CD14-positive monocyte (primary cell): ENCODE data around the gene C12orf57. TPM values are rescaled to one million over a fixed set of nuclear protein-coding genes. Genes with fewer than 3 reads are reported as not detected.

Experiments used
- DNase-seq, 3 donors: peaks; one replicate each; pipeline ENCODE4 v3.0.0-alpha.2; 2011 to 2022
- H2AFZ ChIP-seq: 2 replicates; pipeline ENCODE4 v1.6.0; 2012; ENCODE audit warnings: mild to moderate bottlenecking, low read depth, low read length, inconsistent platforms; ENCODE audit not compliant: insufficient read depth, poor library complexity, severe bottlenecking
- H3K27ac ChIP-seq, 2 donors: 1 replicate in 1 of 2; 2 replicates in 1 of 2; pipeline ENCODE4 v1.5.1; 2012 to 2013; ENCODE audit warnings: low read length in 2 of 2, control low read depth in 1 of 2, inconsistent platforms in 1 of 2, low read depth in 1 of 2, mild to moderate bottlenecking in 1 of 2
- H3K27me3 ChIP-seq, 2 donors: one replicate each; pipeline versions ENCODE4 v1.6.0 to v1.6.1; 2011 to 2013; ENCODE audit warnings: low read length in 2 of 2; ENCODE audit not compliant: control insufficient read depth in 2 of 2, insufficient read depth in 2 of 2
- H3K36me3 ChIP-seq, 2 donors: replicated peaks in 1 of 2; 1 replicate in 1 of 2; 2 replicates in 1 of 2; pipeline versions ENCODE4 v1.5.1 to v1.6.1; 2012 to 2013; ENCODE audit warnings: low read length in 2 of 2, control low read depth in 1 of 2, inconsistent platforms in 1 of 2, mild to moderate bottlenecking in 1 of 2; ENCODE audit not compliant: insufficient read depth in 2 of 2, control insufficient read depth in 1 of 2
- H3K4me1 ChIP-seq, 2 donors: 1 replicate in 1 of 2; 2 replicates in 1 of 2; pipeline versions ENCODE4 v1.5.1 to v1.6.1; 2012 to 2013; ENCODE audit warnings: low read length in 2 of 2, control low read depth in 1 of 2, inconsistent platforms in 1 of 2, mild to moderate bottlenecking in 1 of 2, moderate library complexity in 1 of 2; ENCODE audit not compliant: insufficient read depth in 2 of 2, control insufficient read depth in 1 of 2
- H3K4me2 ChIP-seq: replicated peaks from 2 replicates; pipeline ENCODE3; 2012; ENCODE audit warnings: low read length, moderate library complexity, mild to moderate bottlenecking; ENCODE audit not compliant: poor library complexity, severe bottlenecking; ENCODE audit errors: extremely low read depth
- H3K4me3 ChIP-seq, 3 experiments: fragments of 200-600 bp in 1 of 3; sonication (generic) in 1 of 3; replicated peaks in 1 of 3; 1 replicate in 2 of 3; 2 replicates in 1 of 3; pipeline ENCODE4 v1.5.1; 2011 to 2013; ENCODE audit warnings: low read length in 3 of 3, mild to moderate bottlenecking in 3 of 3, control low read depth in 2 of 3, low read depth in 2 of 3, inconsistent platforms in 1 of 3, moderate library complexity in 1 of 3
- H3K79me2 ChIP-seq: 2 replicates; pipeline ENCODE4 v1.6.0; 2012; ENCODE audit warnings: mild to moderate bottlenecking, control low read depth, inconsistent platforms, low read length, moderate library complexity; ENCODE audit not compliant: insufficient read depth
- H3K9ac ChIP-seq: 2 replicates; pipeline ENCODE4 v1.6.0; 2017; ENCODE audit warnings: low read length, mild to moderate bottlenecking; ENCODE audit not compliant: insufficient read depth, poor library complexity, severe bottlenecking
- H3K9me3 ChIP-seq, 2 donors: replicated peaks in 1 of 2; 1 replicate in 1 of 2; 2 replicates in 1 of 2; pipeline versions ENCODE4 v1.5.1 to v1.6.1; 2012 to 2013; ENCODE audit warnings: low read length in 2 of 2, control low read depth in 1 of 2; ENCODE audit not compliant: control insufficient read depth in 1 of 2, insufficient read depth in 1 of 2
- H4K20me1 ChIP-seq: 2 replicates; pipeline ENCODE4 v1.6.0; 2012; ENCODE audit warnings: mild to moderate bottlenecking, low read length, control low read depth, moderate library complexity; ENCODE audit not compliant: insufficient read depth
- H3K27ac Mint-ChIP-seq, 7 donors: one replicate each; pipeline ENCODE4 v1.8.0; 2020; ENCODE audit warnings: mild to moderate bottlenecking in 7 of 7, mixed read lengths in 7 of 7, moderate library complexity in 6 of 7, inconsistent platforms in 2 of 7
- H3K27me3 Mint-ChIP-seq, 3 donors: one replicate each; pipeline ENCODE4 v1.8.0; 2021 to 2022; ENCODE audit warnings: low read depth in 3 of 3, mild to moderate bottlenecking in 3 of 3, mixed read lengths in 3 of 3, moderate library complexity in 3 of 3, inconsistent platforms in 1 of 3
- H3K36me3 Mint-ChIP-seq, 2 donors: one replicate each; pipeline ENCODE4 v1.8.0; 2020; ENCODE audit warnings: mixed read lengths in 2 of 2, inconsistent platforms in 1 of 2, mild to moderate bottlenecking in 1 of 2
- H3K4me1 Mint-ChIP-seq: one replicate; pipeline ENCODE4 v1.8.0; 2020; ENCODE audit warnings: mild to moderate bottlenecking, mixed read lengths
- H3K4me3 Mint-ChIP-seq, 2 donors: one replicate each; pipeline ENCODE4 v1.8.0; 2020; ENCODE audit warnings: mild to moderate bottlenecking in 2 of 2, mixed read lengths in 2 of 2, moderate library complexity in 1 of 2
- H3K9me3 Mint-ChIP-seq, 7 donors: one replicate each; pipeline ENCODE4 v1.8.0; 2020 to 2022; ENCODE audit warnings: mixed read lengths in 7 of 7, mild to moderate bottlenecking in 6 of 7, moderate library complexity in 6 of 7, inconsistent platforms in 2 of 7
- CTCF ChIP-seq: fragments of 200-600 bp; IDR thresholded peaks from one replicate; pipeline ENCODE4 v1.8.0; 2022; ENCODE audit warnings: antibody characterized with exemption, mild to moderate bottlenecking
- WGBS: methylation state at CpG from one replicate; pipeline ENCODE4 v1.1.5; 2013; ENCODE audit warnings: missing lambda C conversion rate; ENCODE audit not compliant: insufficient coverage; 5-methylcytosine and 5-hydroxymethylcytosine counted together
- intact Hi-C, 2 donors: fragments of 100-400 bp; cut with micrococcal nuclease; formaldehyde crosslinking; loops; one replicate each; pipeline versions ENCODE4 v1.15.0 to v1.15.1; 2023
- polyA minus RNA-seq: library from RNA; depleted of rRNA, polyadenylated mRNA; stranded (reverse); fragments of >200 nt; gene quantifications from 2 replicates; pipeline ENCODE4 v1.2.3, GENCODE V29; 2012
- polyA plus RNA-seq, 3 donors: library from polyadenylated mRNA; depleted of rRNA in 1 of 3; unstranded in 2 of 3; stranded (reverse) in 1 of 3; fragments of 300-500 nt in 2 of 3; fragments of >200 nt in 1 of 3; fragmentation: Illumina TruSeq in 2 of 3; gene quantifications; 1 replicate in 2 of 3; 2 replicates in 1 of 3; pipeline ENCODE4 v1.2.3, GENCODE V29; 2012 to 2021
- total RNA-seq, 12 experiments: library from RNA in 1 of 12; stranded (reverse) in 1 of 12; fragments of 120-200 nt in 1 of 12; gene quantifications; one replicate each; pipeline ENCODE4 v1.2.4 and lab custom pipeline; 2013 to 2026; ENCODE audit warnings: mixed read lengths in 6 of 12, inconsistent platforms in 1 of 12

Gene C12orf57
- total RNA-seq (2013): 62.1 TPM
- polyA plus RNA-seq (10 to 100 TPM; 19.1 to 59.2 (median 24.2) TPM), polyA minus RNA-seq (56.2 and 171 TPM in 2 replicates), total RNA-seq (lab: John Stamatoyannopoulos, UW) (8.8 to 82.1 (median 22.4) reads per million in 11 experiments)

DNA sequence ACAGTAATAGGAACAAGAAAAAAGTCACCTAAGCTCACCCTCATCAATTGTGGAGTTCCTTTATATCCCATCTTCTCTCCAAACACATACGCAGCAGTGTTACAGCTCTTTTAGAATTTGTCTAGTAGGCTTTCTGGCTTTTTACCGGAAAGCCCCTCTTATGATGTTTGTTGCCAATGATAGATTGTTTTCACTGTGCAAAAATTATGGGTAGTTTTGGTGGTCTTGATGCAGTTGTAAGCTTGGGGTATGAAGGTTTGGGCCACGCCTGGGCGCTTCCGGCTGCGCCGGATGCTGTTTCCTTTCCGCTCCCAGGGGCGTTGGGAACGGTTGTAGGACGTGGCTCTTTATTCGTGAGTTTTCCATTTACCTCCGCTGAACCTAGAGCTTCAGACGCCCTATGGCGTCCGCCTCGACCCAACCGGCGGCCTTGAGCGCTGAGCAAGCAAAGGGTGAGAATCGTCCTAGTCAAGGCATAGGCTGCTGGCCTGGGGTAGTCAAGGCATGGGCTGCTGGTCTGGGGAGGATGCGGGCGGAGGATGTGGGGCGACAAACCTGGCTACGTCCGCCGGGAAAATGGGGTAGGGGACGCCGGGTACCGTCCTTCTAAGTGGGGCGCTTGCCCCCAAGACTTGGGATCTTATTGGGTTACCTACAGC is at the start of gene C12orf57, which contains the start of gene RNU7-1:
C12orf57 (plus strand) TSS at position 301 of the 659 bp plus-strand sequence; CDS start at position 401, 100 bp downstream.
RNU7-1 (plus strand) TSS at position 95 of the 659 bp plus-strand sequence.
- DNase-seq: peak; percentile 79 to 92 (median 91)
- H3K4me3 ChIP-seq: peak within 1 kb of the TSS; percentile 3 to 76 (median 48)
- no peaks in the 10 kb centered on the region for H3K36me3 ChIP-seq
- H3K79me2 ChIP-seq: peaks cover 9% of the 10 kb centered on the region
- H3K27ac ChIP-seq: peak within 1 kb of the TSS; percentile 76 to 89
- Mint-ChIP-seq H3K9me3 (peaks cover 0 to 2% (median 0%) of the 10 kb centered on the region in 7 donors), H3K27me3 (peaks cover 0 to 2% (median 0%) of the 10 kb centered on the region in 3 donors), H3K4me1 (peaks cover 61% of the 10 kb centered on the region), H3K4me3 (peak within 1 kb of the TSS; percentile 82 to 91), H3K36me3 (peaks cover 1 to 3% of the 10 kb centered on the region in 2 donors), H3K27ac (peak within 1 kb of the TSS; percentile 94 to 99 (median 98))
- peak within 1 kb of the TSS; percentile 83 for H3K4me2 ChIP-seq
- WGBS: 0% methylated on average over 27 of the region's 31 CpGs
- H3K27me3 ChIP-seq: no peaks in the 10 kb centered on the region
- H3K4me1 ChIP-seq: peaks cover 55 to 61% of the 10 kb centered on the region in 2 donors
- no peak for TF ChIP-seq CTCF
- intact Hi-C loops: loop anchor here (2.0 to 5.0 kb wide), 3 partner anchors 15 to 72 kb away; partner anchors contain the start of gene SPSB2 (in 1 of the 2)
- H2AFZ ChIP-seq: peak within 1 kb of the TSS; percentile 58
- no peaks in the 10 kb centered on the region for H3K9me3 ChIP-seq
- no peaks in the 10 kb centered on the region for H4K20me1 ChIP-seq
- H3K9ac ChIP-seq: peak within 1 kb of the TSS; percentile 63

- H3K36me3 ChIP-seq: no peaks in the 10 kb centered on the region
- H3K9me3 ChIP-seq: no peaks in the 10 kb centered on the region
- no CpG with 5 or more reads among the region's 3 CpGs for WGBS
- no peak overlapping the region for H3K9ac ChIP-seq
- peak in 2 of 3 donors; percentile 44 to 47 for DNase-seq
- H3K27me3 ChIP-seq: no peaks in the 10 kb centered on the region
- peak overlapping the region; percentile 41 for H2AFZ ChIP-seq
- no peak for TF ChIP-seq CTCF
- H3K79me2 ChIP-seq: no peaks in the 10 kb centered on the region
- H3K4me1 Mint-ChIP-seq: peaks cover 32% of the 10 kb centered on the region
- H3K27ac ChIP-seq: peak overlapping the region in 1 of 2 donors; percentile 61
- peaks cover 1 to 3% of the 10 kb centered on the region in 2 donors for H3K36me3 Mint-ChIP-seq
- H3K4me2 ChIP-seq: no peak overlapping the region
- peaks cover 2 to 3% (median 2%) of the 10 kb centered on the region in 3 donors for H3K27me3 Mint-ChIP-seq
- intact Hi-C loops: no loop called here
- H3K27ac Mint-ChIP-seq: peak overlapping the region; percentile 41 to 84 (median 72)
- peaks cover 37 to 42% of the 10 kb centered on the region in 2 donors for H3K4me1 ChIP-seq
- H3K9me3 Mint-ChIP-seq: peaks cover 0 to 2% (median 0%) of the 10 kb centered on the region in 7 donors
- H4K20me1 ChIP-seq: no peaks in the 10 kb centered on the region
- no peak overlapping the region for H3K4me3 Mint-ChIP-seq
- H3K4me3 ChIP-seq: no peak overlapping the region
Observed at GRCh38 chr12:6894321-6894720, 49.5 kb upstream of the C12orf57 start.
